HCT116 (cell line): Measurements from ENCODE around the gene TASL. TPM values are rescaled to one million over a fixed set of nuclear protein-coding genes. Genes with fewer than 3 reads are reported as not detected.

ENCODE experiments used
- ATAC-seq: fragments of 200-7000 bp; cut with Tn5 transposase; 2 replicates; pipeline ENCODE4 v1.9.1; 2020; ENCODE audit warnings: mild to moderate bottlenecking, moderate library complexity
- BruUV-seq: library from RNA; stranded (reverse); fragments of 400-500 nt; replicated peaks from 2 replicates; lab custom pipeline; 2021; lab: Mats Ljungman, UMichigan
- CTCF ChIA-PET: fragments of 300-600 bp; sonication (Branson Sonifier 250); formaldehyde crosslinking; loops from one replicate; lab custom pipeline; 2021; ENCODE audit warnings: antibody characterized with exemption; lab: Charles Lee
- POLR2A ChIA-PET: fragments of 300-600, 350-600 bp; sonication (Branson Sonifier 250); formaldehyde crosslinking; loops from one replicate; lab custom pipeline; 2021; ENCODE audit warnings: antibody characterized with exemption; lab: Charles Lee
- RAD21 ChIA-PET, 2 experiments: fragments of 300-600 bp; sonication (Branson Sonifier 250); formaldehyde crosslinking; loops; one replicate each; lab custom pipeline; 2023; ENCODE audit warnings: low total read pairs in 2 of 2; ENCODE audit not compliant: uncharacterized antibody in 2 of 2, unreplicated experiment in 2 of 2, low non-redundant PET in 1 of 2; lab: Charles Lee
- DNase-seq: peaks from one replicate; pipeline ENCODE4 v3.0.0-alpha.2; 2010; ENCODE audit warnings: low read depth, low spot score
- H2AFZ ChIP-seq: fragments of 200-600 bp; shearing (Covaris generic), sonication (generic); 2 replicates; pipeline ENCODE4 v1.6.1; 2017; ENCODE audit warnings: low read depth, mixed run types, mixed read lengths, antibody characterized with exemption, low read length; ENCODE audit not compliant: poor library complexity, severe bottlenecking
- H3K27ac ChIP-seq: 2 replicates; pipeline ENCODE4 v1.5.1; 2012; ENCODE audit warnings: low read depth, low read length
- H3K27me3 ChIP-seq: fragments of 200-600 bp; sonication (generic); 2 replicates; pipeline ENCODE4 v1.6.1; 2016; ENCODE audit warnings: mixed run types, low read length, mixed read lengths; ENCODE audit not compliant: insufficient read depth
- H3K36me3 ChIP-seq, 2 experiments: fragments of 200-500 bp in 1 of 2; fragments of 200-600 bp in 1 of 2; sonication (Bioruptor generic) in 1 of 2; sonication (generic) in 1 of 2; 2 replicates each; pipeline versions ENCODE4 v1.5.1 to v1.6.1; 2014 to 2016; ENCODE audit warnings: low read length in 2 of 2, inconsistent platforms in 1 of 2, mixed read lengths in 1 of 2, mixed run types in 1 of 2; ENCODE audit not compliant: insufficient read depth in 2 of 2, control insufficient read depth in 1 of 2
- H3K4me1 ChIP-seq, 2 experiments: fragments of 200-600 bp in 1 of 2; sonication (generic) in 1 of 2; 2 replicates each; pipeline versions ENCODE4 v1.5.1 to v1.6.1; 2012 to 2017; ENCODE audit warnings: low read length in 2 of 2, inconsistent platforms in 1 of 2, mild to moderate bottlenecking in 1 of 2, mixed read lengths in 1 of 2, mixed run types in 1 of 2, moderate library complexity in 1 of 2; ENCODE audit not compliant: insufficient read depth in 2 of 2, control insufficient read depth in 1 of 2
- H3K4me2 ChIP-seq: fragments of 200-600 bp; sonication (generic); 2 replicates; pipeline ENCODE4 v1.6.1; 2017; ENCODE audit warnings: mixed run types, low read length, mixed read lengths
- H3K4me3 ChIP-seq, 2 experiments: fragments of 200-600 bp in 1 of 2; sonication (generic) in 1 of 2; replicated peaks in 1 of 2; 2 replicates each; pipeline ENCODE4 v1.5.1; 2011 to 2016; ENCODE audit warnings: low read length in 2 of 2, control low read depth in 1 of 2, low read depth in 1 of 2, mild to moderate bottlenecking in 1 of 2, mixed read lengths in 1 of 2, mixed run types in 1 of 2
- H3K79me2 ChIP-seq: fragments of 200-600 bp; sonication (generic); 2 replicates; pipeline ENCODE4 v1.6.1; 2017; ENCODE audit warnings: mild to moderate bottlenecking, mixed run types, low read length, moderate library complexity, mixed read lengths; ENCODE audit not compliant: insufficient read depth
- H3K9ac ChIP-seq: fragments of 200-600 bp; sonication (generic); 2 replicates; pipeline ENCODE4 v1.6.1; 2016; ENCODE audit warnings: low read length, mixed read lengths
- H3K9me2 ChIP-seq: fragments of 200-600 bp; sonication (generic), shearing (Covaris generic); 2 replicates; pipeline ENCODE4 v1.6.1; 2017; ENCODE audit warnings: mixed run types, mild to moderate bottlenecking, moderate library complexity; ENCODE audit not compliant: insufficient read depth
- H3K9me3 ChIP-seq, 2 experiments: fragments of 200-500 bp in 1 of 2; fragments of 200-600 bp in 1 of 2; sonication (Bioruptor generic) in 1 of 2; sonication (generic) in 1 of 2; 2 replicates each; pipeline ENCODE4 v1.6.1; 2014 to 2017; ENCODE audit warnings: low read length in 2 of 2, mixed read lengths in 2 of 2, inconsistent platforms in 1 of 2, low read depth in 1 of 2, mild to moderate bottlenecking in 1 of 2, mixed run types in 1 of 2, moderate library complexity in 1 of 2; ENCODE audit not compliant: control insufficient read depth in 1 of 2, insufficient read depth in 1 of 2
- H4K20me1 ChIP-seq: fragments of 200-600 bp; sonication (generic), shearing (Covaris generic); 2 replicates; pipeline ENCODE4 v1.6.1; 2017; ENCODE audit warnings: mixed run types, mild to moderate bottlenecking, moderate library complexity; ENCODE audit not compliant: insufficient read depth
- CBX3 ChIP-seq: IDR thresholded peaks from 2 replicates; pipeline ENCODE4 v1.6.1; 2012; ENCODE audit warnings: low read depth
- CEBPB ChIP-seq: IDR thresholded peaks from 2 replicates; pipeline ENCODE4 v1.6.1; 2012; ENCODE audit warnings: low read depth
- EGR1 ChIP-seq: IDR thresholded peaks from 2 replicates; pipeline ENCODE4 v1.6.1; 2012; ENCODE audit warnings: low read depth
- ELF1 ChIP-seq: IDR thresholded peaks from 2 replicates; pipeline ENCODE4 v1.6.1; 2012; ENCODE audit warnings: low read depth, borderline replicate concordance
- EZH2 ChIP-seq: fragments of 200-600 bp; sonication (generic); IDR thresholded peaks from 2 replicates; pipeline ENCODE4 v1.6.1; 2017; ENCODE audit warnings: antibody characterized with exemption, mixed run types
- EZH2phosphoT487 ChIP-seq: fragments of 200-600 bp; IDR thresholded peaks from 2 replicates; pipeline ENCODE4 v1.6.1; 2018; ENCODE audit warnings: antibody characterized with exemption, borderline replicate concordance
- FOSL1 ChIP-seq: IDR thresholded peaks from 2 replicates; pipeline ENCODE4 v1.6.1; 2012; ENCODE audit warnings: low read depth
- JUND ChIP-seq: IDR thresholded peaks from 2 replicates; pipeline ENCODE4 v1.6.1; 2012
- POLR2A ChIP-seq: IDR thresholded peaks from 2 replicates; pipeline ENCODE4 v1.7.0; 2011; ENCODE audit warnings: borderline replicate concordance; ENCODE audit not compliant: insufficient read depth, insufficient read length; ENCODE audit errors: extremely low read depth
- POLR2AphosphoS5 ChIP-seq: IDR thresholded peaks from 2 replicates; pipeline ENCODE4 v1.6.1; 2011; ENCODE audit warnings: mild to moderate bottlenecking, low read depth, low read length, moderate library complexity
- RAD21 ChIP-seq: IDR thresholded peaks from 2 replicates; pipeline ENCODE4 v1.6.1; 2012; ENCODE audit warnings: low read depth, mild to moderate bottlenecking
- SIN3A ChIP-seq: IDR thresholded peaks from 2 replicates; pipeline ENCODE4 v1.6.1; 2012; ENCODE audit warnings: low read depth
- SP1 ChIP-seq: IDR thresholded peaks from 2 replicates; pipeline ENCODE4 v1.6.1; 2012; ENCODE audit warnings: low read depth
- SRF ChIP-seq: IDR thresholded peaks from 2 replicates; pipeline ENCODE4 v1.6.1; 2012; ENCODE audit warnings: low read depth
- TCF7L2 ChIP-seq: IDR thresholded peaks from 2 replicates; pipeline ENCODE4 v1.7.0; 2011; ENCODE audit warnings: borderline replicate concordance, inconsistent platforms; ENCODE audit not compliant: insufficient read depth, insufficient read length; ENCODE audit errors: extremely low read depth
- YY1 ChIP-seq: IDR thresholded peaks from 2 replicates; pipeline ENCODE4 v1.6.1; 2011; ENCODE audit warnings: low read length, low read depth, moderate library complexity, mild to moderate bottlenecking; ENCODE audit not compliant: insufficient replicate concordance; ENCODE audit errors: extremely low read depth
- ZFX ChIP-seq: fragments of 450-650 bp; IDR thresholded peaks from 2 replicates; pipeline ENCODE4 v1.6.1; 2017
- ZNF274 ChIP-seq: fragments of 200-500 bp; sonication (Bioruptor generic); IDR thresholded peaks from 2 replicates; pipeline ENCODE4 v1.6.1; 2014; ENCODE audit warnings: mild to moderate bottlenecking, low read depth, low read length, inconsistent platforms
- intact Hi-C: fragments of 100-400 bp; cut with micrococcal nuclease; formaldehyde crosslinking; loops from 2 replicates; pipeline ENCODE4 v1.10.0; 2022
- total RNA-seq: library from RNA; stranded (reverse); gene quantifications from one replicate; pipeline ENCODE4 v1.2.1, GENCODE V29; 2021; ENCODE audit not compliant: unreplicated experiment
- TF ChIP-seq, protein P1 (sequence below): IDR thresholded peaks from 2 replicates; pipeline ENCODE4 v1.6.1; 2012
- TF ChIP-seq, protein P2 (sequence below): IDR thresholded peaks from 2 replicates; pipeline ENCODE4 v1.6.1; 2012
- TF ChIP-seq, protein P3 (sequence below), 3 experiments: fragments of 200-600 bp in 1 of 3; sonication (generic) in 1 of 3; IDR thresholded peaks in 2 of 3; conservative IDR thresholded peaks in 1 of 3; 2 replicates each; pipeline ENCODE4 v1.5.1; 2012 to 2017; ENCODE audit warnings: low read depth in 2 of 3, low read length in 2 of 3, antibody characterized with exemption in 1 of 3, borderline replicate concordance in 1 of 3, control low read depth in 1 of 3, mild to moderate bottlenecking in 1 of 3, mixed read lengths in 1 of 3, mixed run types in 1 of 3, moderate library complexity in 1 of 3; ENCODE audit not compliant: insufficient read depth in 1 of 3

Gene TASL
- total RNA-seq, 1 experiment from 2014 or later = not detected

- ATAC-seq (no peak), DNase-seq (no peak)
- Histone ChIP-seq H3K9me2 (no peaks in the 10 kb centered on the region), H2AFZ (no peak overlapping the region), H3K9me3 (no peaks in the 10 kb centered on the region), H4K20me1 (no peaks in the 10 kb centered on the region), H3K27me3 (no peaks in the 10 kb centered on the region), H3K4me1 (no peaks in the 10 kb centered on the region), H3K79me2 (no peaks in the 10 kb centered on the region), H3K4me3 (no peak overlapping the region), H3K27ac (no peak overlapping the region), H3K4me2 (no peak overlapping the region), H3K36me3 (no peaks in the 10 kb centered on the region), H3K9ac (no peak overlapping the region)
- intact Hi-C loops = no loop called here
- POLR2A ChIA-PET = no interaction called here
- CTCF ChIA-PET = no interaction called here
- no TSS peak for BruUV-seq
- RAD21 ChIA-PET = no interaction called here
- TF ChIP-seq EZH2phosphoT487 = no peak
- no peak for TF ChIP-seq RAD21
- TF ChIP-seq SP1 = no peak
- no peak for TF ChIP-seq SRF
- no peak for TF ChIP-seq SIN3A
- TF ChIP-seq ZNF274 = no peak
- TF ChIP-seq JUND = no peak
- no peak for TF ChIP-seq ELF1
- TF ChIP-seq CEBPB = no peak
- no peak for TF ChIP-seq TCF7L2
- no peak for TF ChIP-seq POLR2A
- no peak for TF ChIP-seq POLR2AphosphoS5
- no peak for TF ChIP-seq FOSL1
These were observed 39.3 kb downstream of the TASL start for GRCh38 chrX:30538271-30538670.

GRCh38 chrX:30533835-30534234 is 43.7 kb downstream of the TASL start:
- no peak overlapping the region for H2AFZ ChIP-seq
- no peak overlapping the region for H3K4me3 ChIP-seq
- H3K27ac ChIP-seq = no peak overlapping the region
- H4K20me1 ChIP-seq = no peaks in the 10 kb centered on the region
- DNase-seq (no peak), ATAC-seq (no peak)
- no peaks in the 10 kb centered on the region for H3K79me2 ChIP-seq
- no peaks in the 10 kb centered on the region for H3K9me2 ChIP-seq
- RAD21 ChIA-PET = no interaction called here
- H3K9ac ChIP-seq = no peak overlapping the region
- H3K36me3 ChIP-seq = no peaks in the 10 kb centered on the region
- H3K4me2 ChIP-seq = no peak overlapping the region
- H3K27me3 ChIP-seq = no peaks in the 10 kb centered on the region
- no peaks in the 10 kb centered on the region for H3K4me1 ChIP-seq
- H3K9me3 ChIP-seq = no peaks in the 10 kb centered on the region
- intact Hi-C loops = no loop called here
- CTCF ChIA-PET = no interaction called here
- POLR2A ChIA-PET = no interaction called here
- no TSS peak for BruUV-seq
- TF ChIP-seq ZNF274 (no peak), JUND (no peak), YY1 (no peak), EZH2 (no peak), ZFX (no peak), FOSL1 (no peak), CBX3 (no peak), SP1 (no peak), POLR2AphosphoS5 (no peak), POLR2A (no peak), ELF1 (no peak), EGR1 (no peak)
- TF ChIP-seq, protein P1, sequence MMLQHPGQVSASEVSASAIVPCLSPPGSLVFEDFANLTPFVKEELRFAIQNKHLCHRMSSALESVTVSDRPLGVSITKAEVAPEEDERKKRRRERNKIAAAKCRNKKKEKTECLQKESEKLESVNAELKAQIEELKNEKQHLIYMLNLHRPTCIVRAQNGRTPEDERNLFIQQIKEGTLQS = no peak
- TF ChIP-seq, protein P2, sequence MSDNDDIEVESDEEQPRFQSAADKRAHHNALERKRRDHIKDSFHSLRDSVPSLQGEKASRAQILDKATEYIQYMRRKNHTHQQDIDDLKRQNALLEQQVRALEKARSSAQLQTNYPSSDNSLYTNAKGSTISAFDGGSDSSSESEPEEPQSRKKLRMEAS = no peak
- TF ChIP-seq, protein P3, sequence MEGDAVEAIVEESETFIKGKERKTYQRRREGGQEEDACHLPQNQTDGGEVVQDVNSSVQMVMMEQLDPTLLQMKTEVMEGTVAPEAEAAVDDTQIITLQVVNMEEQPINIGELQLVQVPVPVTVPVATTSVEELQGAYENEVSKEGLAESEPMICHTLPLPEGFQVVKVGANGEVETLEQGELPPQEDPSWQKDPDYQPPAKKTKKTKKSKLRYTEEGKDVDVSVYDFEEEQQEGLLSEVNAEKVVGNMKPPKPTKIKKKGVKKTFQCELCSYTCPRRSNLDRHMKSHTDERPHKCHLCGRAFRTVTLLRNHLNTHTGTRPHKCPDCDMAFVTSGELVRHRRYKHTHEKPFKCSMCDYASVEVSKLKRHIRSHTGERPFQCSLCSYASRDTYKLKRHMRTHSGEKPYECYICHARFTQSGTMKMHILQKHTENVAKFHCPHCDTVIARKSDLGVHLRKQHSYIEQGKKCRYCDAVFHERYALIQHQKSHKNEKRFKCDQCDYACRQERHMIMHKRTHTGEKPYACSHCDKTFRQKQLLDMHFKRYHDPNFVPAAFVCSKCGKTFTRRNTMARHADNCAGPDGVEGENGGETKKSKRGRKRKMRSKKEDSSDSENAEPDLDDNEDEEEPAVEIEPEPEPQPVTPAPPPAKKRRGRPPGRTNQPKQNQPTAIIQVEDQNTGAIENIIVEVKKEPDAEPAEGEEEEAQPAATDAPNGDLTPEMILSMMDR (IDR thresholded peaks at IDR 0.05 in 2 of 3, conservative IDR thresholded peaks at IDR 0.05 in 1 of 3; ENCODE audit: borderline replicate concordance in 1 of 3, insufficient read depth in 1 of 3, low read depth in 2 of 3, low read length in 2 of 3) = no peak
